ENCODE results near the gene PRC1. TPM values are rescaled to one million over a fixed set of nuclear protein-coding genes. Genes with fewer than 3 reads are reported as not detected.

Gene PRC1
- polyA plus RNA-seq, 1 donor (not counting 4 experiments of a cell fraction or from before 2014, with no cell fraction given): 105 TPM

DNA sequence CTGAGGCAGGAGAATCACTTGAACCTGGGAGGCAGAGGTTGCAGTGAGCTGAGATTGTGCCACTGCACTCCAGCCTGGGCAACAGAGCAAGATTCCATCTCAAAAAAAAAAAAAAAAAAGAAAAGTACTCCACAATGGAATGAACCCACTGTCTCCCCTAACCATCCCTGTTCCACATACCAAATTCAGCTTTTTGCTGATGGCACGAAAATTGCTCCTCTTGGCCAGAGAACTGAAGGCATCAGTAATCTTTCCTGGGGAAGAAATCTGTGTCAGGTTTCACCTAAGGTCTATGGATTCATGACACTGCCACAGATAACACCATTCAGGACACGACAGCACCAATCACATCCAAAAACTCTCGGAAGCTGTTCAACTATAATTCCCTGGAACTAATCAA, 6.9 kb upstream of the PRC1 start:
- peaks cover 32 to 38% of the 10 kb centered on the region in 2 experiments for H3K36me3 ChIP-seq (ENCODE audit: control insufficient read depth in 2 of 2, extremely low read depth in 1 of 2, insufficient read depth in 2 of 2, low read length in 2 of 2)
- H3K27ac ChIP-seq (ENCODE audit: control insufficient read depth, insufficient read depth, low read length): no peak overlapping the region
- FAIRE-seq: no peak
- no peaks in the 10 kb centered on the region for H3K27me3 ChIP-seq (ENCODE audit: control insufficient read depth, extremely low read depth, insufficient read depth, low read length)
- TF ChIP-seq, protein P1, sequence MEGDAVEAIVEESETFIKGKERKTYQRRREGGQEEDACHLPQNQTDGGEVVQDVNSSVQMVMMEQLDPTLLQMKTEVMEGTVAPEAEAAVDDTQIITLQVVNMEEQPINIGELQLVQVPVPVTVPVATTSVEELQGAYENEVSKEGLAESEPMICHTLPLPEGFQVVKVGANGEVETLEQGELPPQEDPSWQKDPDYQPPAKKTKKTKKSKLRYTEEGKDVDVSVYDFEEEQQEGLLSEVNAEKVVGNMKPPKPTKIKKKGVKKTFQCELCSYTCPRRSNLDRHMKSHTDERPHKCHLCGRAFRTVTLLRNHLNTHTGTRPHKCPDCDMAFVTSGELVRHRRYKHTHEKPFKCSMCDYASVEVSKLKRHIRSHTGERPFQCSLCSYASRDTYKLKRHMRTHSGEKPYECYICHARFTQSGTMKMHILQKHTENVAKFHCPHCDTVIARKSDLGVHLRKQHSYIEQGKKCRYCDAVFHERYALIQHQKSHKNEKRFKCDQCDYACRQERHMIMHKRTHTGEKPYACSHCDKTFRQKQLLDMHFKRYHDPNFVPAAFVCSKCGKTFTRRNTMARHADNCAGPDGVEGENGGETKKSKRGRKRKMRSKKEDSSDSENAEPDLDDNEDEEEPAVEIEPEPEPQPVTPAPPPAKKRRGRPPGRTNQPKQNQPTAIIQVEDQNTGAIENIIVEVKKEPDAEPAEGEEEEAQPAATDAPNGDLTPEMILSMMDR (optimal IDR thresholded peaks at IDR 0.05 in 1 of 3, IDR thresholded peaks at IDR 0.05 in 1 of 3, conservative IDR thresholded peaks at IDR 0.05 in 1 of 3; ENCODE audit: extremely low read depth in 1 of 3, insufficient read depth in 2 of 3, low read length in 3 of 3): no peak
- TF ChIP-seq EZH2 (IDR thresholded peaks at IDR 0.05; ENCODE audit: low read length): no peak
- dilution Hi-C loops (cut with MboI; ENCODE audit: extremely low pct_ligation_motif_present, low sequenced_read_pairs): no loop called here
- DNase-seq (ENCODE audit: low read depth, low spot score): no peak
- no peak overlapping the region for H3K4me3 ChIP-seq (ENCODE audit: control insufficient read depth in 2 of 3, extremely low read depth in 1 of 3, insufficient read depth in 2 of 3, low read depth in 1 of 3, low read length in 3 of 3)
- no peaks in the 10 kb centered on the region for H3K79me2 ChIP-seq (ENCODE audit: control insufficient read depth, insufficient read depth, low read length)
- no peak overlapping the region for H3K9ac ChIP-seq (ENCODE audit: control insufficient read depth, extremely low read depth, insufficient read depth, low read length)
- H4K20me1 ChIP-seq (ENCODE audit: control insufficient read depth, extremely low read depth, insufficient read depth, low read length): no peaks in the 10 kb centered on the region
- no peaks in the 10 kb centered on the region for H3K9me1 ChIP-seq (ENCODE audit: control insufficient read depth, extremely low read depth, insufficient read depth, low read length)
- H2AFZ ChIP-seq (ENCODE audit: control insufficient read depth, low read length): no peak overlapping the region
- H3K4me2 ChIP-seq (ENCODE audit: control insufficient read depth, extremely low read depth, insufficient read depth, low read depth, low read length): no peak overlapping the region
- no peaks in the 10 kb centered on the region for H3K4me1 ChIP-seq (ENCODE audit: control insufficient read depth, extremely low read depth, insufficient read depth, low read length)
- H3K9me3 ChIP-seq (ENCODE audit: control insufficient read depth, low read depth, low read length): no peaks in the 10 kb centered on the region

DNA sequence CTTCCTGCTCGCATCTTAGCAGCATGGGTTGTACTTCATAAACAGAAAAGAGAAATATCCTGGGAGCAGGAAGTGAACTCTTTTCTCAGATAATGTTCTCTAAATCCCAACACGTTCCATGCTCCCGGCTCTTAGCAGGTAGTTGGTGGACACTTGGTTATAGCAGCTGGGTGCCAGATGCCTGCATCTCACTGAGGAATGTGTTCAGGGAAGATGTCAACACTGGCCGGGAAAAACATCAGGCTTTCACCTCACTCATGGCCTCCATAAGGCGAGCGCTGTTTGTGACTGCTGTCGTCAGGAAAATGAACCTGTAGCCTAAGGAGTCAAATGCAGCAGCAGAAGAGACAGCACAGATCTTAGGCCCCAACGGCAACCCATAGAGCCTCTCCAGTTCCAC, 4.4 kb upstream of the PRC1 start:
- DNase-seq (ENCODE audit: low read depth, low spot score): no peak
- no peaks in the 10 kb centered on the region for H3K4me1 ChIP-seq (ENCODE audit: control insufficient read depth, extremely low read depth, insufficient read depth, low read length)
- peaks cover 22 to 25% of the 10 kb centered on the region in 2 experiments for H3K36me3 ChIP-seq (ENCODE audit: control insufficient read depth in 2 of 2, extremely low read depth in 1 of 2, insufficient read depth in 2 of 2, low read length in 2 of 2)
- no peak overlapping the region for H3K27ac ChIP-seq (ENCODE audit: control insufficient read depth, insufficient read depth, low read length)
- no peak overlapping the region for H2AFZ ChIP-seq (ENCODE audit: control insufficient read depth, low read length)
- no peak overlapping the region for H3K4me2 ChIP-seq (ENCODE audit: control insufficient read depth, extremely low read depth, insufficient read depth, low read depth, low read length)
- dilution Hi-C loops (cut with MboI; ENCODE audit: extremely low pct_ligation_motif_present, low sequenced_read_pairs): no loop called here
- no peaks in the 10 kb centered on the region for H3K27me3 ChIP-seq (ENCODE audit: control insufficient read depth, extremely low read depth, insufficient read depth, low read length)
- no peaks in the 10 kb centered on the region for H4K20me1 ChIP-seq (ENCODE audit: control insufficient read depth, extremely low read depth, insufficient read depth, low read length)
- H3K9me1 ChIP-seq (ENCODE audit: control insufficient read depth, extremely low read depth, insufficient read depth, low read length): no peaks in the 10 kb centered on the region
- H3K79me2 ChIP-seq (ENCODE audit: control insufficient read depth, insufficient read depth, low read length): peaks cover 6% of the 10 kb centered on the region
- H3K9me3 ChIP-seq (ENCODE audit: control insufficient read depth, low read depth, low read length): no peaks in the 10 kb centered on the region
- no peak for FAIRE-seq
- H3K9ac ChIP-seq (ENCODE audit: control insufficient read depth, extremely low read depth, insufficient read depth, low read length): no peak overlapping the region
- H3K4me3 ChIP-seq (ENCODE audit: control insufficient read depth in 2 of 3, extremely low read depth in 1 of 3, insufficient read depth in 2 of 3, low read depth in 1 of 3, low read length in 3 of 3): no peak overlapping the region
- no peak for TF ChIP-seq EZH2 (IDR thresholded peaks at IDR 0.05; ENCODE audit: low read length)
- TF ChIP-seq, protein P1 (optimal IDR thresholded peaks at IDR 0.05 in 1 of 3, IDR thresholded peaks at IDR 0.05 in 1 of 3, conservative IDR thresholded peaks at IDR 0.05 in 1 of 3; ENCODE audit: extremely low read depth in 1 of 3, insufficient read depth in 2 of 3, low read length in 3 of 3): no peak
